Inflammatory macrophage treated with lipopolysaccharide for 4 hours (primary cell): Measurements from ENCODE around the gene ZCCHC24.

Experiments used
- DNase-seq: peaks from one replicate; pipeline ENCODE4 v3.0.0-alpha.2; 2020

The ZCCHC24 gene

DNA sequence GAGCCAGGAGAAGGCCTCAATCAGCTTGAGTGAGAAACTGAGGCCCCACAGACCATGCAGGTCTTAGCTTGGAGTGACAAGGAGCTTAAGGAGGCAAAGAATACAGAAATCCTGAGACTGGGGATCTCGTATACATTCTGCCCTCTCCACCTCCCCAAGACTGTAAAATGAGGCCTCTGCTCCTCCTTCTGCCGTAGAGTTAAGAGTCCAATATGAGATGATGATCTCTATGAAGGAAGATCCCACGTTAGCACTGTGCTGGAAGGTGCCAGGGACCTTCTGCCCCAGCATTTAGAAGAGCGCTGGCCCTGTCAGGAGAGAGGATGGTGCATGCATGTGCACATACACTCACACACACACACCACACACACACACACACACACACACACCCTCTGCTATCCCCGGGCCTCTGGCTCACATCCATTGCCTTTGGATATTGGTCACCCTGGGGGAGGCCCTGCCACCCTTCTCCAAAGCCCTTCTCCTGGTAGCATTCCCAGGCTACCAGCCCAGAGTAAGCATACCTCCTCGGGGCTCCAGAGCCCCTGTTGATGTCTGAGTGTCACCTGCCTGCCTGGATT, 15.0 kb downstream of the ZCCHC24 start:
- DNase-seq = no peak

DNA sequence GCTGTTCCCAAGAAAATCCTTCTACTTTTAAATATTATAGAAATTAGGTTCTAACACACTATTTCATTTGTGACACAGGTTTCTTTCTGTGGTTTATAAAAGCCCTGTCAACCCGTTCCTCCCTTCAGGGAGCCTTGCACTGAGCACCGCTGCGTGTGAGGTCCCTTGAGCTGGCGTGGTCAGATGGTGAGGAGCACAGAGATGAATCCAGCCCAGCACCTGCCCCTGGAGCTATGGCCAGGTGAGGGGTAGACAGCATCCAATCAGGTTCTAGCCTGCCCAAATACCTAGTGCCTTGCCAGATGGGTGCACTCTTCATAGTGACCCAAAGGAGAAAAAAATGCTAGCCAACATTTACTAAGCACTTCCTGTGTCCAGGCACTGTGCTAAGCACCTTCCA, 15.7 kb downstream of the ZCCHC24 start:
- no peak for DNase-seq

- DNase-seq = no peak
These were observed 17.5 kb downstream of the ZCCHC24 start for GRCh38 chr10:79427965-79428364.

DNA sequence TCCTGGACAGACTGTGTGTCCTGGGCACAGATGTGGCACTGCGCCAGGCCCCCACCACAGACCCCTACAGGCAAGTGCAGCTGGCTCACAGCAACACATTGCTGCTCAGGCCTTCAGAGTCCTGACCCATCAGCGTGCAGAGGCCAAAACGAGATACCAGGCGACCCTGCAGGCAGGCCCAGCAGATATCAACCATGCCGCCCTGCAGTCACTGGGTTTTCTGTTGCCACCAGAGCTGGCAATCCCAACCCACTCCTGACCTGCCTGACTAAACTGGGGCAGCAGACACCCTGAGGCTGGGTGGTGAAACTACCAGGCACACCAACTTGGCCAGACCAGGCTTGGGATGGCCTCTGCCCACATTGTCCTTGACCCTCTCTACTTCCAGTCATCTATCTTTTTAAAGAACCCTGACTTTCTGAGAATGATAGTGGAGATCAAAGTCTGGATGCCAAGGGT, 20.3 kb downstream of the ZCCHC24 start:
- DNase-seq = no peak

- DNase-seq = no peak
These were observed 21.0 kb downstream of the ZCCHC24 start for GRCh38 chr10:79424221-79425073.

DNA sequence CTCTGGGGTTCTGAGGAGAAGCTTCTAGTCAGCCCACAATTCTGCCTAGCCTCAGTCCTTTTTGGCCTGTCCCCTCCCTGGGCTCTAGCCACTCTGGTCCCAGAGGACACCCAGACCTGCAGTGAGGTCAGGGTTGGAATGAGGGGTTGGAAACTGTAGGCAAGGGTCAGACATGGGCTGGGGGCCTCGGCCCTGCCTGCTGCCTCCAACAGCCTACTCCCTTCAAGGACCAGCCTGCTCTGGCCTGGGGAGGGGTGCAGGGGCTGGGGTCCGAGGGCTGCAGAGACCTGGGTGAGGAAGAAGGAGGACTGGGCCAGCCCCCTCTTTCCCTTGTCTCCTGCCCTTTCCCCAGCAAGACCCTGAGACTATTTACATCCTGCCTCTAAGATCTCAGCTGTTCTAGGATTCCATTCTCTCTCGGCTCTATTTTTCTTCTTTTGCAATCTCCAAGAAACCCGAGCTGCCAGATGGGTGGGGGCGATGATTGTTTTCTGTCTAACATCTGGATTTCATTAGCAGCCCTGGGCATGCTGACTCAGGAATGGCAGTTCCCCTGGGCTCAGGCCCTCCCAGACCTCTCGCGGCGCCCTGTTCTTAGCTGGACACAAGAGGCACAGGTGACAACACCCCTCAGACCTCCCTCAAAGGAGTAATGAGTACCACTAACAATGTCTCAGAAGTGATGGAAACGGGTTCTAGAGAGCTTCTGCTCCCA, 23.1 kb downstream of the ZCCHC24 start:
- no peak for DNase-seq

DNA sequence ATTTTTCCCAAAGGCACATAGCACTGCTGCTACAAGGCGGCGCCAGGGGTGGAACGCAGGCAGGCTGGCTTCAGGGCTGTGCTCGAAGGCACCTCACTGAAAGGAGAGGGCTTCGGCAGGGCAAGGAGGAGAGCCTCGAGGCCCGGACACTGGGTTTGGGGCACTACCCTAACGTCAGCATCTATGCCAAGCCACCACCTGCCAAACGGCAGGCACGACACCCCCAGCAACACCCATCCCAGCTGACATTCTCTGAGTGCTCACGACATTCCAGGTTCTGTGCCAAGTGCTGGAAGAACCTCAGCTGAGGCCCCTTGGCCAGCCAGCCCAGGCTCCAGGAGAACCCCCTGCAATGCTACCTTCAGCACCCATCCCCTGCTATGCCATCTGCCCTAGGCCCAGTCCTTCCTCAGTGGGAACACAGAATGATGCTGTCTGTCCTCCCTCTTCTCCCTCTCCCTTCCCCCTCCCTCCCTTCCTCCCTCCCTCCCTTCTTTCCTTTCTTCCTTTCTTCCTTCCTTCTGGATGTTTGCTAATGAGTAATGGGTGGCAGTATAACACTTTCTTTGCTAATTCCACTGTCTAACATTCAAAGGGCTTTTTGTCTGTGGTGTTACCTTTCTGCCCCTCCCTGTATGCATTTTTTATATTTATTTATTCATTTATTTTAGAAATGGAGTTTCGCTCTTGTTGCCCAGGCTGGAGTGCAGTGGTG, 24.3 kb downstream of the ZCCHC24 start:
- no peak for DNase-seq

- DNase-seq = no peak
These were observed 26.4 kb downstream of the ZCCHC24 start for GRCh38 chr10:79418886-79419595.

DNA sequence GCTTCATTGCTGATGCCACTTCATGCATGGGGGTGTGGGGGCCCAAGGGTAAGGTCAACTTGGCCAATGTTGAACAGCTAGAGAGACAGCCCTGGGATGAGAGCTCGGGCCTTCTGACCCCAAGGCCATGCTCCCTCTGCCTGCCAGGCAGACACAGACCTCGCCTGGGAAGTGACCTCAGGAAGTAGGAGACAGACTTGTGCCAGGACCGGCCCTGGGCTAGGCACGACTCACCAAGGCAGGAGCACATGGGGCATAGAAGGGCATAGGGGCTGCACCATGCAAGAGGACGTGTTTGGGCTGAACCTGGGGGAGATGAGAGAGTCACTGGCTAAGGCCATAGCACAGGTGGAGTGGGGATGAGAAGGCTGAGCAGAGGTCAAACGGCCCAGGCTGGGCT, 27.1 kb downstream of the ZCCHC24 start:
- DNase-seq = no peak

DNA sequence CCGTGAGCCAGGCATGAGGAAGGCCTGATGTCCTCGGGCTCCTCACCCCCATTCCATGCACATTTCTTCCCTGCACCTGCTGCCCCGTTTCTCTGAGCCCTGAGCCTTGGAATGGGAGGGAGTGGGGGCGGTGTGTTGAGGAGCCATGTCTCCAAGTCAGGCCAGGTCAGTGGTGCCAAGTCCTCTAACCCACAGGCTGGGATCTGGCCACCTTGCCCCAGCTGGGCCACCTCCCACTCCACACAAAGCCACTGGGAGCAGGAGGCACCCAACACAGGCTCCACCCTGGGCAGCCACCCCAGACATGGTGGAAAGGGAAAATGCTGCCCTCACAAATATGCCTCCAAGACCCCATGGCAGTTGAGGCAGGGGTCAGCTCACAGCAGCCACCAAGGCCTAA, 27.7 kb downstream of the ZCCHC24 start:
- DNase-seq = no peak

DNA sequence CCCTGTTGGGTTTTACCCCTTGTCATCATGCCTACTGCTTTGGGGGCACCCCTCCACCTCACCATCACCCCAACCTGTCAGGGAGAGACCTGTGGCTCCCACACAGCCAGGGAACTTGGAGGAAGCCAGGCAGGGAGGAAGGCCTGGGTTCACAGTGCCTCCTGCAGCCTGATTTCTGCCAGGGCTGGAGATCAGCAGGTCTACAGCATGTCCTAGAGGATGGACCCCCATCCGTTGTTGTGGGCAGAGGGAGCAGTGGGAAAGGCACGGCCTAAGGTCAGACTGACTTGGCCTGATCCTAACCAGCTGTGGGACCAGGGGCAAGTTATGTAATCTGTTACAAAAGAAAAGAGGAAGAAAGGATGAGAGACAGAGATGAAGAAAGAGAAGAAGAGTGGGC, 28.2 kb downstream of the ZCCHC24 start:
- peak; percentile 35 for DNase-seq

GRCh38 chr10:79416578-79417255, 28.7 kb downstream of the ZCCHC24 start:
- no peak for DNase-seq

DNA sequence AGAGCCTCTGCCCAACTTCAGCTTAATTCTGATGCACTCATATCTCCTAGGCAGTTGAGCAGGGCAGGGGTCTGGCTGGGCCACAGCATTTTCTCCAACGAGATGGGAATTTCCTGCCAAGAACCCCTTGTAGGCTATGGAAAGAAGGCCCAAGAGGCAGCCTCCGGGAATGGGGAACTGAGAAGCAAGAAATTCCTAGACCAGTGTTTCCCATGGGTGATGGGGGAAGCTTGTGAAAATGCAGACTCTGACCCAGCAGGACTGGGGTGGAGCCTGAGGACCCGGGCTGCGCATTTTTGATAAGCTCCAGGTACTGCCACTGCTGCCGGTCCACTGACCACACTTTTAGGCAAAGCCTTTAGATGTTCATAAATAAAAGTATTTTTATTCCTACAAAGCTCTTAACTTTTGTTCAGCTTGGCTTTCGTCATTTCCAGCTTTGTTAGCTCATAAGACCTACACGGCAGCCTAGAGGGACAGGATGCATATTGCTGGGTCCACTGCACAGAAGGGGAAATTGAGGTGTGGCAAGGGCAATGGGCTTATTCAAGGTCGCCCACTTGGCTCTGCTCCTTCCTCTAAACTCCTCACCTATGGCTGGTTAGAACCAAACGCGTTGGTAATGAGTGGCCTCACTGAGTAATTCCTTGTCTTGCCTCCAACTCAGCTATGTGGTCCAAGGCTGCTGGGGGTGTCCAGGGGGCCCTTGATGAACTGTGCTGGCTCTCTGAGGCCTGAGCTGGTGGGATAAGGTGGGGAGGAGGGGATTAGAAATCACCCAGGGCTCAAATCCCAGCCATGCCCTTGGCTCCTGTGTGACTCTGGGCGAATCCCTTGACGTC, 29.5 kb downstream of the ZCCHC24 start:
- no peak for DNase-seq

- no peak for DNase-seq
These were observed 30.7 kb downstream of the ZCCHC24 start for GRCh38 chr10:79414714-79415113.

GRCh38 chr10:79413196-79413595, 32.2 kb downstream of the ZCCHC24 start:
- peak; percentile 80 for DNase-seq

GRCh38 chr10:79412516-79412915, 32.9 kb downstream of the ZCCHC24 start:
- DNase-seq = no peak

DNA sequence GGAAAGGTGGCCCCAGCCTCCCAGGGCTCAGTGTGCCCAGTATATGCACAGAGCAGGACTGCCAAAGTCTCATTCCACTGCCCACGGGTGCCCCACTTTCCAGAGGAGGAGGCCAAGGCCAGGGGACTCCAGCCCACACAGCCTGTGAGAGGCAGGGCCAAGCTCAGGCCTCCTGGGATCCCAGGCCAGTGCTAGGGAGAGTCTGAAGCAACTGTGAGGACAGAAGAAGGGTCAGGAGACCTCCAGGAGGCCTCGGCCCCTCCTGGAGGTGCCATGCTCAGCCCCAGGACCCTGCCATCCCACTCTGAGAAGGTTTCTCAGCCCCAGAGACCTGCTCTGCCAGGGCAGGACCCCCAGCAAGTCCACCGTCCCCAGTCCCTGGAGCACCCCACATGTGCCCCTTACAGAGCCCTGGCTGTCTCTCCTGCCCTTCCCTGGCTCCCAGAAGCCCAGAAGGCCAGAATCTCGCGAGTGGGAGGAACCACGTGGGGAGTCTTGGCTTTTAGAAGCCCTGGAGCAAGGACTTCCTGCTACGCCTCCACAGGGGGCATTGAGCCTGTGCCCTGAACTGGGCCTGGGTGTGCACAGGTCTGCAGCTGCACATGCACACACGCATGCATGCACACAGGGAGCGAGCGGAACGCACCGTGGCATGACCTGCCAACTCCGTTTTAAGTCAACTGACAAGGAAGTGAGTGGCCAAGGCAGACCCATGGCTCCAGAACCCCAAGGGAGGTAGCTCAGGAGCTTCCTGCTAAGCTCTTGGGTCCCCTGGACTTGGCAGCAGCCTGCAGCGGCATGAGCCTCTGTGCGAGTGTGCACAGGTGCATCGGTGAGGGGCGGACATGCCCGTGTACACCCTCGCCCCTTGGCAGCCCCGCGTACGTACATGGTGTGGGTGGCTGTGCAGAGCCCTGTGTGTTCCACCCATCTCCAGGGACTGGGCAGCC, 33.6 kb downstream of the ZCCHC24 start:
- peak; percentile 40 for DNase-seq

- no peak for DNase-seq
These were observed 34.9 kb downstream of the ZCCHC24 start for GRCh38 chr10:79410315-79411094.

DNA sequence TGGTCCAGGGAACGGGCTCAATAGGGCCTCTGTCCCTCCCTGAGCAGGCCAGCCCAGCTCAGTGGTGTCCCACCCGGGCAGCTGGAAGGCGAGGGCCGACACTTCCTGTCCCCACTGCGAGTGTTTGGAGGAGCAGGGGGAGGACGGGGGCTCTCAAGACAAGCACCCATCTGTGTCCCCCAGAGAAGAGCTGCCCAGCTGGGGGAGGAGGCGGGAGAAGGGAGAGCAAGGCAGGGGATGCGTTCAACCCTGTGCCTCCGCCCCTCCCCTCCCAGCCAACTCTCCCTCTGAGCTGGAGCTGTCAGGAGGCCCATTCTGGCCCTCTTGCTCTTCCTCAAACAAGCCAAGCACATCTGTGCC, 35.7 kb downstream of the ZCCHC24 start:
- DNase-seq = no peak
